Activated T-cell treated with anti-CD3 and anti-CD28 coated beads, Interleukin-2, amount 50 U/mL, for 24 hours (primary cell): ENCODE measurements around the gene UBTD1.
A peak's percentile ranks its signal among the peaks of the same experiment; 100 is the strongest.
"Not testable (repeated sequence)": the region's sequence is repeated elsewhere in the genome, so short reads cannot be mapped to it uniquely, and the experiment has no call there.

Source experiments
- DNase-seq: peaks from one replicate; pipeline ENCODE4 v3.0.0-alpha.2; 2020
- H3K27ac Mint-ChIP-seq: 2 replicates; pipeline ENCODE4 v1.8.0; 2020; ENCODE audit warnings: mild to moderate bottlenecking, mixed read lengths
- H3K27me3 Mint-ChIP-seq: 2 replicates; pipeline ENCODE4 v1.8.0; 2020; ENCODE audit warnings: mixed read lengths
- H3K36me3 Mint-ChIP-seq: 2 replicates; pipeline ENCODE4 v1.8.0; 2020; ENCODE audit warnings: low read depth, mixed read lengths
- H3K4me1 Mint-ChIP-seq: 2 replicates; pipeline ENCODE4 v1.8.0; 2020; ENCODE audit warnings: low read depth, mixed read lengths
- H3K4me3 Mint-ChIP-seq: 2 replicates; pipeline ENCODE4 v1.8.0; 2020; ENCODE audit warnings: mild to moderate bottlenecking, moderate library complexity, mixed read lengths
- H3K9me3 Mint-ChIP-seq: 2 replicates; pipeline ENCODE4 v1.8.0; 2020; ENCODE audit warnings: mixed read lengths

The UBTD1 gene

DNA sequence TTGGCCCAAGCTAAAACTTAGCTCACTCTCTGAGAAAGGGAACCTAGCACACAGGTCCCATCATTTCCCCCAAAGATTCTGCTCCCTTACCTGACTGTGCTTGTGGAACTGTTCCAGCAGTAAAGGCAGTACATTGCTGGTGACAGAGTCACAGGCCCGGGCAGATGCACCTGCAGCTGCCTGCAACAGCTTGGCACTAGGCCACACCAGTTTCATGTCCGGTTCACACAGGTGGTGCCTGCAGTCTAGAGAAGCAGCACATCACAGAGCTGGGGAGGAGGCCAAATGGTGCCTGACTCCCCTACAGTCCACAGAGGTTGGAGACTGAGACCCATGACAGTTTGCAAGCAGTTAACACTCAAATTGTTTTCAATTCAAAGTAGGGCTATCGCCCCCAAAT, 30.6 kb upstream of the UBTD1 start:
- Mint-ChIP-seq H3K36me3 (peaks cover 94% of the 10 kb centered on the region), H3K27me3 (no peaks in the 10 kb centered on the region), H3K4me1 (no peaks in the 10 kb centered on the region), H3K27ac (peak overlapping the region; percentile 68), H3K9me3 (no peaks in the 10 kb centered on the region), H3K4me3 (no peak overlapping the region)
- DNase-seq, result no peak

DNA sequence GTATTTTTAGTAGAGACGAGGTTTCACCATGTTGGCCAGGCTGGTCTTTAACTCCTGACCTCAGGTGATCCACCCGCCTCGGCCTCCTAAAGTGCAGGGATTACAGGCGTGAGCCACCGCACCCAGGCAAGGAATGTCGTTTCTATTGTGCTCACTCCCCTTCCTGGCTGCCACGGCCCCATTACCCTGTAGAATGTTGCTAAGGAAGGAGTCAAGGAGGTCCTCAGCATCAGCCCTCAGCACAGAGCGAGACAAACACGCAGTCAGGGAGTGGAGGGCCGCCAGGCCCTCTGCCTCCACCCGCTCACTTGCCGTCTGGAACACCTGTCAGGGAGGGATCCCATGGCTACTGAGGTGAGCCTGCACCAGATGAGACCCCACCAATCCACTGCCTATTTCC, 29.9 kb upstream of the UBTD1 start:
- not testable (repeated sequence) for H3K4me3 Mint-ChIP-seq, H3K27me3 Mint-ChIP-seq, DNase-seq, H3K4me1 Mint-ChIP-seq, H3K9me3 Mint-ChIP-seq
- Mint-ChIP-seq H3K36me3 (peaks cover 94% of the 10 kb centered on the region), H3K27ac (peak overlapping the region; percentile 68)

DNA sequence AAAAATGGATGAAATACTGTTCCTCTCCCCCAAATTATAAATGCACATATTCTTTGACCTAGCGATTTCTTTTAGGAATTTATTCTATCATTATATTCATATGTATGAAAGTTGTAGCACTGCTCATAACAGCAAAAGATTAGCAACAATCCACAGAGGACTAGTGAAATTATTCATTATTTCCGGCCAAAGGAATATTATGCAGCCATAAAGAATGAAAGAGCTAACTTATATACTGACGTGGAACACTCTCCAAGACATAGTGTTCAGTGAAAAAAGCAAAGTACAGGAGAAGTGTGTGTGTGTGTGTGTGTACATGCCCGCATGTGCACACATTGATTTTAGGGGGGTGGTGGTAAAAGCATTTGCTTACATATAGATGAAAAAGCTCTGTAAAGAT, 23.8 kb upstream of the UBTD1 start:
- Mint-ChIP-seq H3K27me3 (no peaks in the 10 kb centered on the region), H3K9me3 (no peaks in the 10 kb centered on the region), H3K4me3 (no peak overlapping the region), H3K4me1 (no peaks in the 10 kb centered on the region), H3K36me3 (peaks cover 92% of the 10 kb centered on the region), H3K27ac (peak overlapping the region; percentile 31)
- no peak for DNase-seq

DNA sequence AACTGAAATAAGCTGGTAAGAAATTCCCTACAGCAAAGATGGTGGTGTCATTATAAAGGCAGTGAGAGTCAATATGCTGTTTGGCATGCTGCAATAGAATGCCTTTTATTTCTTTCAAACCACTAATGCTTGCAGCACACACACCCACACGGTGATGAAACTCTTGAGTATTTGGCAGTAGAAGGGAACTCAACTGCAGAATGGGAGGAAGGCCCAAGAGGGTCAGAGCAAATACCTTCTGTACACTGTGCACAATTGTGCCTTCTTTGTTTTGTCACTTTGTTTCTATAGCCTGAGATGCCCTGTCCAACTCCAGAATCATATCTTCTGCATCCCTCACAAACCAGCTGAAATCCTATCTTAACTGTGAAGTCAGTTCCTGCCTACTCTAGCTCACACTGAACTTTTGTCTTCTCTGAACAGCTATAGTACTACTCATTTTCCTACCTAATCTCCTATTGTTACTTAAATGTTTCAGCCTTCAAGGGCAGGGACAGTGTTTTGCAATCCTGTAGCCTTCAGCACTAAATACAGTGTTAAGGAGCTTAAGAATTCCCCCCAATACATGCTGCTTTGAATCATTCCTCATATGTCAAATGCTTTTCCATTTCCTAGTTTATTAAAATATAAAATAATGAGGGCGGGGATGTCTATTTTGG, 22.7 kb upstream of the UBTD1 start:
- peaks cover 93% of the 10 kb centered on the region for H3K36me3 Mint-ChIP-seq
- no peaks in the 10 kb centered on the region for H3K4me1 Mint-ChIP-seq
- H3K4me3 Mint-ChIP-seq, result no peak overlapping the region
- no peak for DNase-seq
- no peak overlapping the region for H3K27ac Mint-ChIP-seq
- H3K9me3 Mint-ChIP-seq, result no peaks in the 10 kb centered on the region
- H3K27me3 Mint-ChIP-seq, result no peaks in the 10 kb centered on the region

DNA sequence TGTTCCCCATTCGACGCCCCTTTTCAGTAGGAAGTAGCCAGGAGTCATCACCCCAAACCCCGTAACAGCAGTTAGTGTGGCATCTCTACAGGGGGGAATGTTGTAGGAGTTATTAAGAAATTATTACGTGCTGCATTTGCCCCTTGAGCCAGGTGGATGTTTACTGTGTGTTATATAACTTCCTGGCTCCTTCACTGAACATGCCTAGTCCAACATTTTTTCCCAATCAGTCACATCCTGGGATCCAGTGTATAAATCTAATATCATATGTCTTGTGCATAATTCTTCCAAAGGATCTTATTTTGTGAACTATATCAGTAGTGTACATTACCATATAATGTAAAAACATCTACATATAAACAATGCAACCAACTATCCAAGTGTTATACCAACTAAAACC, 19.3 kb upstream of the UBTD1 start:
- not testable (repeated sequence) for DNase-seq, H3K4me3 Mint-ChIP-seq, H3K27ac Mint-ChIP-seq, H3K9me3 Mint-ChIP-seq, H3K27me3 Mint-ChIP-seq, H3K4me1 Mint-ChIP-seq
- H3K36me3 Mint-ChIP-seq, result peaks cover 92% of the 10 kb centered on the region

DNA sequence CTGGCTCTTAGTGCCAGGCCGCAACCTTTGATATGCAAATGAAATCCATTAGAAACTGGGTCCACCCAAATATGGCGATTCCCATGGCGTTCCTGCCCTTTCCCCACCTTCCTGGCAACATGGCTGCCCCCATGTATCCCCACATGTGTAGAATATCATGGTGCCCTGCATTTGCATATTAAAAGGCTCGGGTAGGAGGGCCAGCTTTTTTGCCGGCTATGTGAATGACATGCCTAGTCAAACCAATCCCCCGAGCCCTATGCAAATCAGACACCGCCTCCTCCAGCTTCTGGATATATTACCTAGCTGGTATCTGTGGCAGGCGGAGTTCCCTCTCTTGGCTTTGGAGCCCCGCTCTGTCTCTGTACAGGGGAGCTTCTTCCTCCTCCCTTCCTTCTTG, 18.8 kb upstream of the UBTD1 start:
- DNase-seq, result no peak
- no peaks in the 10 kb centered on the region for H3K4me1 Mint-ChIP-seq
- H3K4me3 Mint-ChIP-seq, result no peak overlapping the region
- peaks cover 89% of the 10 kb centered on the region for H3K36me3 Mint-ChIP-seq
- no peak overlapping the region for H3K27ac Mint-ChIP-seq
- H3K27me3 Mint-ChIP-seq, result no peaks in the 10 kb centered on the region
- H3K9me3 Mint-ChIP-seq, result no peaks in the 10 kb centered on the region

DNA sequence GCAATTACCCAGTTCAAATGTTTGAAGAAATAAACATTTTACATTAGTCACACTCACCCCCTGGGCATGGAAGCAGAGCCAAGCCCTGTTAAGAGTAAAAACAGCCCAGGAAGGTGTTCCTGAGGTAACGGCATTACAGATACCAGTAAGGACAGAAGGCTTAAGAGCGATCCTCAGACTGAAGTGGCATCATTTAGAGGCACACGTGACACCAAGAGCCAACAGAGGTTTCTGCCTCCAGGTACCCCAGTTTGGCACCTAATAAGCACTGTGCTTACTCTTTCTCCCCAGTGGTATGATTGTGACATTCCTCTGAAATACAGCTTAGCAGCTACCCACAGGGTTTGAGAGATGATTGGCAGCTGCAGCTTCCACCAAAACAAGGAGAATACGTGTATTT, 17.7 kb upstream of the UBTD1 start:
- Mint-ChIP-seq H3K9me3 (no peaks in the 10 kb centered on the region), H3K4me1 (no peaks in the 10 kb centered on the region), H3K4me3 (no peak overlapping the region), H3K36me3 (peaks cover 88% of the 10 kb centered on the region), H3K27ac (no peak overlapping the region), H3K27me3 (no peaks in the 10 kb centered on the region)
- DNase-seq, result no peak

DNA sequence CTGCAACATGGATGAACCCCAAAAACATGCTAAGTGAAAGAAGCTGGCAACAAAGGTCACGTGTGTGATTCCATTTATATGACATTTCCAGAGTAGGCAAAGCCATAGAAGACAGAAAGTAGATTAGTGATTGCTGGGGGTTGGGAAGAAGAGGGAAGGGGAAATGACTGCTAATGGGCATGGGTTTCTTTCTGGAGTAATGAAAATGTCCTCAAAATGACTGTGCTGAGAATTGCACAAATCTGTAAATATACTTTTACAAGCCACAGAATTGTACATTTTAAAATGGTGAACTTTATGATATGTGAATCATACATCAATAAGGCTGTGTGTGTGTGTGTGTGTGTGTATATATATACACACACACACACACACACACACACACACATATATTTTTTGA, 16.3 kb upstream of the UBTD1 start:
- no peak overlapping the region for H3K4me3 Mint-ChIP-seq
- peaks cover 3% of the 10 kb centered on the region for H3K4me1 Mint-ChIP-seq
- no peak for DNase-seq
- H3K27me3 Mint-ChIP-seq, result no peaks in the 10 kb centered on the region
- no peak overlapping the region for H3K27ac Mint-ChIP-seq
- H3K9me3 Mint-ChIP-seq, result no peaks in the 10 kb centered on the region
- peaks cover 80% of the 10 kb centered on the region for H3K36me3 Mint-ChIP-seq

DNA sequence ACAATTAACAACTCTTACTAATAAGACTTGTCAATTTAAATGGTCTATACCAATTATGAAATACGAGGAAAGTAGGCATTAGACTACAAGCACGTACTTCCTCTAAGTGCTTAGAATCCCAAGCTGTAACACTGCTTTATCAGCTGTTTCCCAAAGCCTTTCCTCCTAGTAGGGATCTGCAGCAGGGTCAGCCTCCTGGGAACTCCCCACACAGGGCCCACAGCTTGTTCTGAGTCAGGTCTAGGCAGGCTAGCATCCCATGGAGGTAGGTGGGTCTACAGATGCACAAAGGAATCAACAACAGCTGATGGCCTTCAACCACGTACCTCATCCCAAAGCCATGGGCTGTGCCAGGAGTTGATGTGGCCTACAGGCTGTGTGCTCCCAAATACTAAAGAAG, 15.2 kb upstream of the UBTD1 start:
- no peak for DNase-seq
- Mint-ChIP-seq H3K4me1 (peaks cover 11% of the 10 kb centered on the region), H3K36me3 (peaks cover 72% of the 10 kb centered on the region), H3K27ac (peak overlapping the region; percentile 44), H3K9me3 (no peaks in the 10 kb centered on the region), H3K4me3 (no peak overlapping the region), H3K27me3 (no peaks in the 10 kb centered on the region)

DNA sequence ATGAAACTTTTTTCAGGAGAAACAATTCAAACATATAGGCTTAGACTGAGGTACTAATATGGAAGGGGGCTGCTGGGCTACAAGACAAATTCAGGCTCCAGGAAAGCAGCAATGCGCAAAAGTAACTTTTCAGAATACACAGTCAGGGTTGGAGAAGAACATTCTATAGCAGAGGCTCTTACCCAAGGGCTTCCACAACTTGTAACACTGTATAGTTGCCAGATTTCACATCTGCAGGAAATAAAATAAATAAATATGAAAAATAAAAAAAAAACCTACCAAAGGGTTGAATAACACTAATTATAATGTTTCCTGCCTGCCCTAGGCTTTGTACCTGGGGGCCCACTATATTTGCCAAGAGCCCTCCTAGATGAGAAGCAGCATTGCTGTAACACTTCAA, 14.8 kb upstream of the UBTD1 start:
- H3K4me3 Mint-ChIP-seq, result no peak overlapping the region
- no peaks in the 10 kb centered on the region for H3K9me3 Mint-ChIP-seq
- no peaks in the 10 kb centered on the region for H3K27me3 Mint-ChIP-seq
- H3K4me1 Mint-ChIP-seq, result peaks cover 14% of the 10 kb centered on the region
- H3K36me3 Mint-ChIP-seq, result peaks cover 71% of the 10 kb centered on the region
- peak overlapping the region; percentile 44 for H3K27ac Mint-ChIP-seq
- no peak for DNase-seq

DNA sequence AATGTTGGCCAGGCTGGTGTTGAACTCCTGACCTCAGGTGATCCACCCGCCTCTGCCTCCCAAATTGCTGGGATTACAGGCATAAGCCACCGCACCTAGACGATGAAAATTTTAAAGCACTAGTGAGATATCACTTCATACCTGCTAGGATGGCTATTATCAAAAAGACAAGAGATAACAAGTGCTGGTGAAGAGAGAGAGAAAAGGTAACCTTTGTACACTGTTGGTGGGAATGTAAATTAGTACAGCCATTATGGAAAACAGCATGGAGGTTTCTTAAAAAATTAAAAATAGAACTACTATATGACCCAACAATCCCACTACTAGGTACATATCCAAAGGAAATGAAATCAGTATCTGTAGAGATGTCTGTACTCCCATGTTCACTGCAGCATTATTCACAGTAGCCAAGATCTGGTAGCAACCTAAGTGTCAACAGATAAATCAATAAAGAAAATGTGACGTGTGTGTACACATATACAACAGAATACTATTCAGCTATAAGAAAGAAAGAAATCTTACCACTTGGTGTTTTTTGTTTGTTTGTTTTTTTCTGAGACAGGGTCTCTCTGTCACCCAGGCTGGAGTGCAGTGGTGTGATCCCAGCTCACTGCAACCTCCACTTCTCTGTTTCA, 13.0 kb upstream of the UBTD1 start:
- no peaks in the 10 kb centered on the region for H3K9me3 Mint-ChIP-seq
- H3K4me3 Mint-ChIP-seq, result no peak overlapping the region
- DNase-seq, result no peak
- H3K27me3 Mint-ChIP-seq, result no peaks in the 10 kb centered on the region
- H3K4me1 Mint-ChIP-seq, result peaks cover 30% of the 10 kb centered on the region
- H3K27ac Mint-ChIP-seq, result no peak overlapping the region
- peaks cover 66% of the 10 kb centered on the region for H3K36me3 Mint-ChIP-seq

DNA sequence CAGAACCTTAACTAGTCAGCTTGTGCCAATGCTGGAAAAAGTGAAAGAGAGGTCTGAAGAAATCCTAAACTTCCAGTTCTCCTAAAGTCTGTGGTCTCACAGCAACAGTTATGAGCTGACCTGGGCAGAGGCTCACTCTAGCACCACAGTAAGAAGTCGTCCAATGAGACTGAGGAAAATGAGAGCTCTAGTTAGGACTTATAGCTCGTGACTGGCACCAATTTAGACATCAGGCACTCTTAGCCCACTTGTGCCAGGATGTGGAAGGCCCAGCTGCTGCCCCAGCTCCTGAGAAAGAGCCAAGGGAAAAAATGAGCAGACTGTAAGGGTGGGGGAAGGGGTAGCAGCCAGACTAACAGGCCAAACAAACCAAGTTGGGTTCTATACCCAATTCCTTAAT, 8.1 kb upstream of the UBTD1 start:
- H3K27me3 Mint-ChIP-seq, result no peaks in the 10 kb centered on the region
- peaks cover 57% of the 10 kb centered on the region for H3K36me3 Mint-ChIP-seq
- H3K27ac Mint-ChIP-seq, result peak overlapping the region; percentile 78
- H3K4me3 Mint-ChIP-seq, result no peak overlapping the region
- peaks cover 61% of the 10 kb centered on the region for H3K4me1 Mint-ChIP-seq
- H3K9me3 Mint-ChIP-seq, result no peaks in the 10 kb centered on the region
- DNase-seq, result no peak

DNA sequence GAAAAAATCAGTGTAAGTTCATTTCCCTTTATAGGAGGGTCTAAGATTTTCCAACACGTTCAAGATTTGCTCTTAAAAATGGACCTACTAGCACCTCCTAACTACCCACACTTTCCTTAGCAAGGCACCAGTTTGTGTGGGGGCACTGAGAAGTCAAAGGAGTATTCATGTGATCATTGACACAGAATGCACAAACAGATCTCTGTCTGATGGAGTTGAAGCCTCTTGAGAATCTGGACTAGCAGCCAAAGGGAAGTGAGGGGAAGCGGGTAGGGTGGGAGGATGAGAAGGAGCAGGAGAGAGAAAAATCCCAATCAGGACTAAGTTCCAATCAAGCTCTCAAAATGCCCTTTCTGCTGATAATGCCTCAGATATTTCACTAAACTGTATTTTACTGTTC, 4.6 kb upstream of the UBTD1 start:
- Mint-ChIP-seq H3K27ac (no peak overlapping the region), H3K36me3 (peaks cover 63% of the 10 kb centered on the region), H3K9me3 (no peaks in the 10 kb centered on the region), H3K4me1 (peaks cover 63% of the 10 kb centered on the region), H3K4me3 (no peak overlapping the region), H3K27me3 (no peaks in the 10 kb centered on the region)
- DNase-seq, result no peak

DNA sequence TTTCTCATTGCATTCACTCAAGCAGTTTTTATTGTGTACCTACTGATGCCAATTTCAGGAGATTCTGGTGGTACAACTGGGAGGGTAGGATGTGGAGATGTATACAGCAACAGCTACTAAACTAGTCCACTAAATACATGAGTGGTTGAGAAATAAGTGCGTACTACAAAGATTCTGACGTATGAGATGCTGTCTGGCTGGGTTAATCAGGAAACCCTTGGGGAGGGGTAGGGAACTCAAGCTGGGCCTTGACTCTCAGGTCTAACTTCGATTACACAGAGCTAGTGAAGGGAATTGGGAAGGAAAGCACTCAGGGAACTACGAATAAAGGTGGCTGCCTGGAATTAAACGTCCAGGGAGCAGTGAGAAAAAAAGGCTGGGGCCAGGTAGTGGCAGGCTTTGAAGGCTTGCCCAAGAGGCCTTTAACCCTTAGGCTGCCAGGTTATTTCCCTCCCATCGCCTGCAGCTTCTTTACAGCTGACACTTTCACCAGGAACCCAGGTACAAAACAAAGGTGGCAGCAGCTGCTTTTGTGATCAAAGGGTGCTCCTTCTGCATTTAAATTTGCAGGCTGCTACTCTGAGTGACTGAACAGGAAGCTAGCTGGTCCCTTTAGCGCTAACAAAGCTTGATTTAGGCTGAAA, 3.7 kb upstream of the UBTD1 start:
- Mint-ChIP-seq H3K27me3 (peaks cover 4% of the 10 kb centered on the region), H3K4me3 (peak overlapping the region; percentile 59), H3K4me1 (peaks cover 60% of the 10 kb centered on the region), H3K36me3 (peaks cover 58% of the 10 kb centered on the region), H3K27ac (peak overlapping the region; percentile 76), H3K9me3 (no peaks in the 10 kb centered on the region)
- no peak for DNase-seq

DNA sequence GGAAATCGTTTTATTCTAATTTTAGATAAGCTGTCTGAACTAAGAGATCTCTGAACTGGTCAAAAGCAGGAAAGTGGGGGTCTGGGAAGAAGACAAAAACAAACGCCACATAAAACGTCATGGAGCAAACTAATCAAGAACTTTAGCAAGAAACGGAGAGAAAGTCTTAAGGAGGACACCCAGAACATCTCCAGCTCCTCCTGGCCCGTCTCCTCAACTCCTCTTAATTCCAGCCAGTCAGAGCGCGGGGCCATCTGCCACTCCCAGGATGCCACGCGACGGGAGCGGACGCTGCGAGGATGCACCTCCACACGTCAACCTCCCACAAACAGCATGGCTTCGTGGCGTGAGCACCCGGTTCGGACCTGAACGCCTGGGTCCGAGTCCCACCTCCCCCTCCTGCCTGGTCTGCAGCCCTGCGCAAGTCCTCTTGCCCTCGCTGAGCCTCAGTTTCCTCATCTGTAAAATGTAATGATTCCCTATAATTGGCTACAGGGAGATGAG, 1.1 kb upstream of the UBTD1 start:
- Mint-ChIP-seq H3K27me3 (peaks cover 24% of the 10 kb centered on the region), H3K27ac (peak overlapping the region; percentile 99), H3K36me3 (peaks cover 52% of the 10 kb centered on the region), H3K9me3 (no peaks in the 10 kb centered on the region), H3K4me1 (peaks cover 49% of the 10 kb centered on the region), H3K4me3 (peak overlapping the region; percentile 94)
- DNase-seq, result peak; percentile 82
